ENCODE data around the gene PKP4. TPM values are rescaled to one million over a fixed set of nuclear protein-coding genes. Genes with fewer than 3 reads are reported as not detected.

PKP4 gene
- total and polyA plus RNA-seq, 2 of the 8 experiments (the other 6 are each of a cell fraction or from before 2014, with no cell fraction given): 48.2 to 88.0 TPM

GRCh38 chr2:158701101-158701500, 244.3 kb downstream of the PKP4 start:
- H3K9ac ChIP-seq (replicated peaks in 1 of 4; ENCODE audit: extremely low read depth in 1 of 4, low read depth in 3 of 4, low read length in 3 of 4): no peak overlapping the region
- H4K5ac ChIP-seq (ENCODE audit: insufficient read length, low read depth, low read length): no peak overlapping the region
- no peak overlapping the region for H2BK12ac ChIP-seq (ENCODE audit: low read depth, low read length)
- CTCF ChIA-PET (ENCODE audit: partially characterized antibody): interaction anchor here (0.9 to 3.1 kb wide), 3 partner anchors 9 to 23 kb away, joined by 3 to 10 read pairs (median 6); no protein-coding TSS in a partner anchor
- H3K36me3 ChIP-seq (ENCODE audit: control insufficient read depth in 2 of 4, insufficient read depth in 4 of 4, low read length in 3 of 4): no peaks in the 10 kb centered on the region
- no peak overlapping the region for H2BK20ac ChIP-seq (ENCODE audit: low read length)
- H3K9me3 ChIP-seq (ENCODE audit: insufficient read depth in 2 of 2, low read depth in 1 of 2, low read length in 1 of 2): no peaks in the 10 kb centered on the region
- no peak overlapping the region for H4K91ac ChIP-seq (replicated peaks; ENCODE audit: insufficient read length, low read length)
- no peak overlapping the region for H3K23ac ChIP-seq (ENCODE audit: insufficient read length)
- H3K4me3 ChIP-seq (ENCODE audit: extremely low read depth in 1 of 4, insufficient read depth in 2 of 4, low read depth in 3 of 4, low read length in 4 of 4): no peak overlapping the region
- H3K27me3 ChIP-seq (replicated peaks in 1 of 4; ENCODE audit: control insufficient read depth in 3 of 4, extremely low read depth in 1 of 4, insufficient read depth in 3 of 4, low read length in 3 of 4): no peaks in the 10 kb centered on the region
- no peak for DNase-seq (ENCODE audit: low read depth in 1 of 2, low spot score in 2 of 2)
- H2BK15ac ChIP-seq (ENCODE audit: low read length): no peak overlapping the region
- H3K23me2 ChIP-seq (ENCODE audit: low read depth, low read length): no peaks in the 10 kb centered on the region
- H2BK5ac ChIP-seq (ENCODE audit: low read depth, low read length): no peak overlapping the region
- no peak overlapping the region for H4K8ac ChIP-seq (ENCODE audit: extremely low read depth, insufficient read depth, low read length)
- no peaks in the 10 kb centered on the region for H3K79me2 ChIP-seq (ENCODE audit: control insufficient read depth in 1 of 2, insufficient read depth in 2 of 2, low read length in 2 of 2)
- no peak overlapping the region for H2AK5ac ChIP-seq (ENCODE audit: low read depth, low read length)
- 87% methylated on average over 3 of the region's 3 CpGs; no CpG with 5 or more reads in 1 of the 2 experiments for WGBS, 2 experiments (ENCODE audit: extremely low coverage in 1 of 2, insufficient coverage in 1 of 2, insufficient read length in 1 of 2, insufficient replicate concordance in 2 of 2, low coverage in 1 of 2, low lambda C conversion rate in 2 of 2, missing lambda C conversion rate in 1 of 2)
- no peaks in the 10 kb centered on the region for H4K20me1 ChIP-seq (replicated peaks in 1 of 2; ENCODE audit: control insufficient read depth in 1 of 2, insufficient read depth in 2 of 2, low read length in 2 of 2)
- no peak overlapping the region for H2AFZ ChIP-seq (ENCODE audit: low read length)
- H3K4me2 ChIP-seq (ENCODE audit: insufficient read depth in 1 of 2, low read depth in 2 of 2, low read length in 2 of 2): no peak overlapping the region
- no peak for FAIRE-seq
- no peak overlapping the region for H3K56ac ChIP-seq (replicated peaks; ENCODE audit: insufficient read length, low read depth, low read length)
- no peaks in the 10 kb centered on the region for H3K79me1 ChIP-seq (ENCODE audit: low read depth, low read length)
- H3K4me1 ChIP-seq (replicated peaks in 1 of 4; ENCODE audit: control insufficient read depth in 3 of 4, insufficient read depth in 4 of 4, low read length in 3 of 4): no peaks in the 10 kb centered on the region
- H3K18ac ChIP-seq (ENCODE audit: extremely low read depth, low read length): no peak overlapping the region
- no peak overlapping the region for H3K4ac ChIP-seq (replicated peaks; ENCODE audit: insufficient read length, low read depth, low read length)
- H3K27ac ChIP-seq (ENCODE audit: low read depth, low read length): no peak overlapping the region
- POLR2A ChIA-PET (ENCODE audit: partially characterized antibody): interaction anchor here (0.6 kb wide), 1 partner anchor 83 kb away, joined by 3 read pairs; no protein-coding TSS in a partner anchor
- H2BK120ac ChIP-seq (replicated peaks; ENCODE audit: low read depth, low read length): no peak overlapping the region
- H3K14ac ChIP-seq (ENCODE audit: insufficient read length): no peak overlapping the region
- TF ChIP-seq SUZ12 (IDR thresholded peaks at IDR 0.05; ENCODE audit: low read length) (no peak), TCF12 (IDR thresholded peaks at IDR 0.05; ENCODE audit: low read depth, low read length) (no peak), HDAC2 (IDR thresholded peaks at IDR 0.05; ENCODE audit: borderline replicate concordance in 1 of 2, low read depth in 2 of 2, low read length in 2 of 2) (no peak), EGR1 (IDR thresholded peaks at IDR 0.05; ENCODE audit: borderline replicate concordance, low read depth, low read length) (no peak), CTBP2 (IDR thresholded peaks at IDR 0.05; ENCODE audit: borderline replicate concordance, insufficient read depth, insufficient read length, low read length) (no peak), ATF3 (IDR thresholded peaks at IDR 0.05; ENCODE audit: insufficient read depth, low read depth, low read length) (no peak), TBP (IDR thresholded peaks at IDR 0.05; ENCODE audit: low read depth, low read length) (no peak), POU5F1 (IDR thresholded peaks at IDR 0.05; ENCODE audit: low read depth, low read length) (no peak), PHF8 (conservative IDR thresholded peaks at IDR 0.05; ENCODE audit: low read depth, low read length) (no peak), POLR2A (IDR thresholded peaks at IDR 0.05; ENCODE audit: control extremely low read depth in 1 of 2, low read depth in 2 of 2, low read length in 2 of 2) (no peak), RBBP5 (IDR thresholded peaks at IDR 0.05; ENCODE audit: borderline replicate concordance, low read depth, low read length) (no peak), RAD21 (IDR thresholded peaks at IDR 0.05 in 1 of 2, conservative IDR thresholded peaks at IDR 0.05 in 1 of 2; ENCODE audit: low read depth in 2 of 2, low read length in 2 of 2) (no peak), CBX8 (IDR thresholded peaks at IDR 0.05; ENCODE audit: borderline replicate concordance, low read depth, low read length) (no peak)
